GM21529 (cell line): Measurements from ENCODE around the gene CPEB2.

Experiments
- ATAC-seq: cut with Tn5 transposase; IDR thresholded peaks from one replicate; pipeline ENCODE4 v1.9.1; 2021; ENCODE audit not compliant: unreplicated experiment

The CPEB2 gene

GRCh38 chr4:15001869-15002658 is at the start of gene CPEB2:
Gene CPEB2, plus strand, starts transcription at chr4:15002481. Its CDS starts 193 bp downstream, at chr4:15002674.
- peak; percentile 58 for ATAC-seq

GRCh38 chr4:14958436-14958835 is 43.8 kb upstream of the CPEB2 start:
- no peak for ATAC-seq

GRCh38 chr4:14961292-14961691 is 41.0 kb upstream of the CPEB2 start:
- ATAC-seq: no peak

- no peak for ATAC-seq
Observed at GRCh38 chr4:14965071-14965470, 37.2 kb upstream of the CPEB2 start.

- no peak for ATAC-seq
Observed at GRCh38 chr4:14967982-14968381, 34.3 kb upstream of the CPEB2 start.

- no peak for ATAC-seq
Observed at GRCh38 chr4:14977830-14978229, 24.5 kb upstream of the CPEB2 start.

- ATAC-seq: no peak
Observed at GRCh38 chr4:14984448-14984847, 17.8 kb upstream of the CPEB2 start.

- no peak for ATAC-seq
Observed at GRCh38 chr4:14985161-14985560, 17.1 kb upstream of the CPEB2 start.

GRCh38 chr4:14985843-14986242 is 16.4 kb upstream of the CPEB2 start:
- ATAC-seq: no peak

GRCh38 chr4:14987054-14987453 is 15.2 kb upstream of the CPEB2 start:
- no peak for ATAC-seq

GRCh38 chr4:14990484-14990883 is 11.8 kb upstream of the CPEB2 start:
- no peak for ATAC-seq

- ATAC-seq: no peak
Observed at GRCh38 chr4:14994242-14994641, 8.0 kb upstream of the CPEB2 start.

- peak; percentile 19 for ATAC-seq
Observed at GRCh38 chr4:15001248-15001868, 923 bp upstream of the CPEB2 start.

- ATAC-seq: peak; percentile 21
Observed at GRCh38 chr4:15002659-15003400, 549 bp downstream of the CPEB2 start.

- peak; percentile 12 for ATAC-seq
Observed at GRCh38 chr4:15003401-15003890, 1.2 kb downstream of the CPEB2 start.

GRCh38 chr4:15003891-15004738 is 1.8 kb downstream of the CPEB2 start:
- peak; percentile 3 for ATAC-seq

- ATAC-seq: peak; percentile 8
Observed at GRCh38 chr4:15004739-15005301, 2.5 kb downstream of the CPEB2 start.

GRCh38 chr4:15005474-15006115 is 3.3 kb downstream of the CPEB2 start:
- ATAC-seq: no peak

GRCh38 chr4:15006416-15007024 is 4.2 kb downstream of the CPEB2 start:
- no peak for ATAC-seq
